ENCODE measurements around the gene TMOD2.

The TMOD2 gene

DNA sequence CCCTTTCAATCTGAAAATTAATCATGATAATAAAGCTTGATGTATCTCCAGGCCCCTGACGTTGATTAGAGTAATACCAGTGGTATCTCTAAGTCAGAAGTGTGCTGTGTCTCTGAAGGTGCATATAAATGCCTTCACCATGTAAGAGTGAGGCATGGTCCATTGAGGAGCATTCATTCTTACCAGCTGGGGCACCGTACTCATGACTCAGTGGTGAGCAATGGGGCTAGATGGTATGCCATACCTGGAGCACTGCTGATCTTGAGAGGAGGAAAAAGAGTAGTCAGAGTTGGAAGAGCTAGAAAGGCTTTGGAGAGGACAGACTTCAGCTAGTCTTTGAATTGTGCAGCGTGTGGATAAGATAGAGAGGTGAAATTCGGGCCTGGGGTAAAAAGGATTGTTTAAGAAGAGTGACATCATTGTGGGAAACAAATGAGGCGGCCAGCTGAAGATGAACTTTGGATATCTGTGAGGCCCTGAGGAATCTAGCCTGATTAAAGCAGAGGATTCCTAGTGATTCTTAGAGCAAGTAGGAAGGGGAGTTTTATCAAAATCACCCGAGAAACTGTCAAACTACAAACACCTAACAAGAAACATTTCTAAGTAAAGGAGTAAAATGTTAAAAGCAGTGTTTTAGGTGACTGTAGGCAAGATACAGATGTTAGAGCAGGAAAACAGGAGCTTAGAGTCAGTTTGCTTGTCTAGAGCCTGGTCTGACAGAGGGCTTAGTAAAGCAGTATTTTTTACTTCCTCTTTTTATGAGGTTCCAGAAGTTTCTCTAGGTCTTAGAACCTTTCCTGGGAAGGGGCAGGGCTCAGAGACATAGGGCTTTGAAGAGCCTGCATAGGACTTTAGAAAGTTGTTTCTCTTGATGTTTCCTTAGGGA lies 91.7 kb downstream of the TMOD2 start:
- DNase-seq (ENCODE audit: extremely low spot score): peak; percentile 23
- TF ChIP-seq, protein P1, sequence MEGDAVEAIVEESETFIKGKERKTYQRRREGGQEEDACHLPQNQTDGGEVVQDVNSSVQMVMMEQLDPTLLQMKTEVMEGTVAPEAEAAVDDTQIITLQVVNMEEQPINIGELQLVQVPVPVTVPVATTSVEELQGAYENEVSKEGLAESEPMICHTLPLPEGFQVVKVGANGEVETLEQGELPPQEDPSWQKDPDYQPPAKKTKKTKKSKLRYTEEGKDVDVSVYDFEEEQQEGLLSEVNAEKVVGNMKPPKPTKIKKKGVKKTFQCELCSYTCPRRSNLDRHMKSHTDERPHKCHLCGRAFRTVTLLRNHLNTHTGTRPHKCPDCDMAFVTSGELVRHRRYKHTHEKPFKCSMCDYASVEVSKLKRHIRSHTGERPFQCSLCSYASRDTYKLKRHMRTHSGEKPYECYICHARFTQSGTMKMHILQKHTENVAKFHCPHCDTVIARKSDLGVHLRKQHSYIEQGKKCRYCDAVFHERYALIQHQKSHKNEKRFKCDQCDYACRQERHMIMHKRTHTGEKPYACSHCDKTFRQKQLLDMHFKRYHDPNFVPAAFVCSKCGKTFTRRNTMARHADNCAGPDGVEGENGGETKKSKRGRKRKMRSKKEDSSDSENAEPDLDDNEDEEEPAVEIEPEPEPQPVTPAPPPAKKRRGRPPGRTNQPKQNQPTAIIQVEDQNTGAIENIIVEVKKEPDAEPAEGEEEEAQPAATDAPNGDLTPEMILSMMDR (IDR thresholded peaks at IDR 0.05; ENCODE audit: control extremely low read depth, extremely low read depth, low read depth, missing control alignments): no peak
- ChIA-PET POLR2A (interaction anchor here (1.1 kb wide), 1 partner anchor 93 kb away, joined by 6 read pairs; no protein-coding TSS in a partner anchor), CTCF (interaction anchor here (1.1 to 4.6 kb wide), 6 partner anchors 10 to 384 kb away, joined by 3 to 26 read pairs (median 4); no protein-coding TSS in a partner anchor)

DNA sequence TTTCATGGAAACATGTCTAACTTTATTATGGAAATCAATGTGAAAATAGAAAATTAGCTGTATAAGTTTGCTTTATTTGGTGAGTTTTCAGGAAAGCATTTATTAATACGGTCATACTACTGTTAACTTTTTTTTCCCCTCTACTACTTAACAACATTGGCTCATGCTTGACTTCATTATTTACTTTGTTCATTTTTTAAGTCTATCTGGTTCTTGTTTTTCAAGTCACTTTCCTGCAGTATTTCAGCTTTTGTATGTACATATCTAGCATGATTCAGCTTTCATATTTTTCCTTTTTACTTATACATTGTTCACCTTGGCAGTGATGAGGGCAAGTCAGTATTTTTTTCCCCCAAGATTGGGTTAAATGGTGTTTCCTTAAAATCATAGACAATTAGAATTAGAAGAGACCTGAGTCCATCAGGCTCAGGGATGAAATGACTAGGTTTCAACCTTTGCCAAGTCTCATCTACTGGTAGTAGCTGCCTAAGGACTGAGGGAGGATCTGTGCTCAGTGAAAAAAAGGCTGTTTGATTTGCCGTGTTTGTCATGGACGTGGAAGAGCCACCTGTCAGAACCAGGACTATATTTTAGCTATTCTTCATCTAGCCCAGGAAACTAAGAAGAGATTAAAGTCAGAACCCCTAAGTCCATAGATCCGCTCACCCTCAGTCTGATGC lies 93.5 kb downstream of the TMOD2 start:
- DNase-seq (ENCODE audit: extremely low spot score): no peak
- ChIA-PET POLR2A (no interaction called here), CTCF (interaction anchor here (1.1 to 4.6 kb wide), 6 partner anchors 8 to 18 kb away, joined by 3 to 26 read pairs (median 4); no protein-coding TSS in a partner anchor)
- TF ChIP-seq, protein P1 (IDR thresholded peaks at IDR 0.05; ENCODE audit: control extremely low read depth, extremely low read depth, low read depth, missing control alignments): no peak

DNA sequence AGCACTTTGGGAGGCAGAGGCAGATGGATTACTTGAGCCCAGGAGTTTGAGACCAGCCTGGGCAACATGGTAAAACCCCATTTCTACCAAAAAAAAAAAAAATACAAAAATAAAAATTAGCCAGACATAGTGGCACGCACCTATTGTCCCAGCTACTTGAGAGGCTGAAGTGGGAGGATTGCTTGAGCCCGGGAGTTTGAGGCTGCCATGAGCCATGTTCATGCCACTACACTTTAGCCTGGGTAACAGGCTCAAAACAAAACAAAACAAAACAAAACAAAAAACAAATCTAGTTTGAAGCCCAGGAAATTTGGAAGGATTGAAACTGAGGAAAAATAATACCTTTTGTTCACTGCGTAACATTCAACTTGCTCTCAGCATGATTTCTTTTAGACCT lies 94.7 kb downstream of the TMOD2 start:
- TF ChIP-seq, protein P1 (IDR thresholded peaks at IDR 0.05; ENCODE audit: control extremely low read depth, extremely low read depth, low read depth, missing control alignments): no peak
- DNase-seq (ENCODE audit: extremely low spot score): no peak
- ChIA-PET POLR2A (no interaction called here), CTCF (interaction anchor here (1.0 to 4.6 kb wide), 4 partner anchors 10 to 16 kb away, joined by 4 to 26 read pairs (median 5); partner anchors contain the start of gene TMOD3)

DNA sequence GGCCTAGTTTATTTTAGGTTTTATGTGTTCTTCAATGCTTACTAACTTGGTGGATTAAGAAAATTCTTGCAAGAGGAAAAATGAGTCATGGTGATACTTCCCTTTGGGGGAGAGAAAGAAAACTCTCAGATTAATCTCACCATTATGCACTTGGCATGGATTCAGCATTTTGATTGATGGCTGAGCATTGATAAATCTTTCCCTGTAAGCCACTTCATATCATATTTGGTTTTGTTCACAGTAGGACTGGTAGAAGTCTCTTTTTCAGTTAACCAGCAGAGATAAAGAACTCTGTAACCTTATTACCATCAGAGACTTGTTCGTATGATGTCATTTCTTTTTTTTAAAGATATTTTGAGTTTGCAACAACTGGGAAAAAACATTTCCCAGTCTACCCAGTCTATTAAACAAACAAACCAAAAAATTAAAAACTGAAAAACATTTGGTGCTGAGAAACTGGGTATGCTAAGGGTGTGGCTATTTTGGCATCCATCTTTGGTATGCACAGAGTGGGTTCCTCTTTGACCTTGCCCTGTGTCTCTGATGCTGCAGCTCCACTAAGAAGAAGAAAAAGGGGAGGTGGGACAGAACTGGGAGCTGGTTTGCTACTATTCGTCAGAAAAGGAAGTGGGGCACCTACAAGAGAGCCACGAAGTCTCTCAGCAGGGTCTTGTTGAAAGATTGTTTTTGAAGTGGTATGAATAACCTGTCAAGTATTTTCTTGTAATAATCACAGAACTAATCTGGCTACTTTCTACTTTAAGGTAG lies 95.2 kb downstream of the TMOD2 start:
- DNase-seq (ENCODE audit: extremely low spot score): no peak
- ChIA-PET POLR2A (no interaction called here), CTCF (interaction anchor here (1.2 to 4.6 kb wide), 2 partner anchors 10 to 12 kb away, joined by 4 to 26 read pairs; no protein-coding TSS in a partner anchor)
- TF ChIP-seq, protein P1 (IDR thresholded peaks at IDR 0.05; ENCODE audit: control extremely low read depth, extremely low read depth, low read depth, missing control alignments): no peak

DNA sequence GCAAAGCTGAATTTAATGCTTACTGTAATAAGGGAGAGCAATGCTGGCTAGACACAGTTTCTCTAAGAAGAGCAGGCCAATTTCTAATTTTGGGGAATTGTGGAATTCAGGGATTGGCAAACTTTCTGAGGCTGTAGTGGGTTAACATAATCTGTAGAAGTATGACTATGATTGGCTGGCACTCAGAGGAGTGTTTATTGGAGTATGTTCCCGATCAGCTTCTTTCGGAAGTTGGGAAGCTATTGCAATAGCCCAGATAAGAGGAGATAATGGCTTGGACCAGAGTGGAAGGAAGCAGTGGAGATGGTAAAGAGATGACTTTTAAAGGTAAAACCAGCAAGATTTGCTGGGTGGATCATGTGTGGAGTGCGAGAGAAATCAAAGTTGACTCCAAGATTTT lies 97.4 kb downstream of the TMOD2 start:
- no peak for DNase-seq (ENCODE audit: extremely low spot score)
- CTCF ChIA-PET: interaction anchor here (1.1 kb wide), 1 partner anchor 10 kb away, joined by 5 read pairs; no protein-coding TSS in a partner anchor
- POLR2A ChIA-PET: no interaction called here
- TF ChIP-seq, protein P1 (IDR thresholded peaks at IDR 0.05; ENCODE audit: control extremely low read depth, extremely low read depth, low read depth, missing control alignments): no peak

DNA sequence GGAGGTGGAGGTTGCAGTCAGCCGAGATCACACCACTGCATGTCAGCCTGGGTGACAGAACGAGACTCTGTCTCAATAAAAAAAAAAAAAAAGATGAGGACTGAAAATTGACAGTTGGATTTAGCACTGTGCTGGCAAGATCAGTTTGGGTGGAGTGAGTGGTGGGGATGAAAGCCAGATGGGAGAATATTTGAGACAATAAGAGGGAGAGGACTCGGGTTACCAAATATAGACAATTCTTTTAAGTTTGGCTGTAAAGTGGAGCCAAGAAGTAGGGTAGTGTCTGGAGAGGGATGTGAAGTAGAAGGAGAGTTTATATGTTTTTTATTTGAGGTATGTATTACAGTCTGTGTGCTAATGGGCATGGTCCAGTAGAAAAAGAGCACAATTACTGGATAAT lies 98.5 kb downstream of the TMOD2 start:
- ChIA-PET CTCF (interaction anchor here (1.1 kb wide), 2 partner anchors 10 to 11 kb away, joined by 3 to 5 read pairs; no protein-coding TSS in a partner anchor), POLR2A (no interaction called here)
- no peak for DNase-seq (ENCODE audit: extremely low spot score)
- TF ChIP-seq, protein P1 (IDR thresholded peaks at IDR 0.05; ENCODE audit: control extremely low read depth, extremely low read depth, low read depth, missing control alignments): no peak

Measured in GM10248 (cell line).